Measurements from ENCODE around the gene ARHGAP42. TPM values are rescaled to one million over a fixed set of nuclear protein-coding genes. Genes with fewer than 3 reads are reported as not detected.

ARHGAP42 gene
- total RNA-seq, 5 donors from 2014 or later (not counting 1 experiment from before 2014, with no cell fraction given) = 0.13 to 0.82 (median 0.49) TPM

- Histone ChIP-seq H3K27me3 (replicated peaks in 1 of 2; ENCODE audit: control insufficient read depth in 2 of 2, extremely low read depth in 1 of 2, insufficient read depth in 2 of 2, low read length in 1 of 2) (no peaks in the 10 kb centered on the region), H3K4me1 (ENCODE audit: control insufficient read depth in 1 of 2, extremely low read depth in 1 of 2, insufficient read depth in 2 of 2, low read length in 2 of 2) (no peaks in the 10 kb centered on the region), H3K36me3 (ENCODE audit: control insufficient read depth in 2 of 2, extremely low read depth in 1 of 2, insufficient read depth in 1 of 2, low read length in 1 of 2) (no peaks in the 10 kb centered on the region), H3K27ac (ENCODE audit: low read length) (no peak overlapping the region), H3K4me3 (ENCODE audit: control insufficient read depth in 1 of 2, extremely low read depth in 1 of 2, low read length in 1 of 2) (no peak overlapping the region), H3K9me3 (no peaks in the 10 kb centered on the region)
- H3K36me3 Mint-ChIP-seq = no peaks in the 10 kb centered on the region
- H3K4me1 Mint-ChIP-seq = no peaks in the 10 kb centered on the region
- no peak overlapping the region for H3K4me3 Mint-ChIP-seq
- H3K27me3 Mint-ChIP-seq = no peaks in the 10 kb centered on the region
- WGBS (ENCODE audit: insufficient coverage) = no CpG with 5 or more reads among the region's 3 CpGs
- no peak overlapping the region for H3K27ac Mint-ChIP-seq
- H3K9me3 Mint-ChIP-seq = no peaks in the 10 kb centered on the region
- ATAC-seq (replicated peaks in 1 of 4) = no peak
- no peak for DNase-seq
- CTCF ChIA-PET = no interaction called here
- POLR2A ChIA-PET = no interaction called here
These were observed 245.5 kb downstream of the ARHGAP42 start for GRCh38 chr11:100932474-100933100.

GRCh38 chr11:100936781-100937180 lies 249.7 kb downstream of the ARHGAP42 start:
- no peak overlapping the region for H3K4me3 Mint-ChIP-seq
- CTCF ChIA-PET = no interaction called here
- Histone ChIP-seq H3K9me3 (no peaks in the 10 kb centered on the region), H3K27ac (ENCODE audit: low read length) (no peak overlapping the region), H3K4me1 (ENCODE audit: control insufficient read depth in 1 of 2, extremely low read depth in 1 of 2, insufficient read depth in 2 of 2, low read length in 2 of 2) (no peaks in the 10 kb centered on the region), H3K27me3 (replicated peaks in 1 of 2; ENCODE audit: control insufficient read depth in 2 of 2, extremely low read depth in 1 of 2, insufficient read depth in 2 of 2, low read length in 1 of 2) (no peaks in the 10 kb centered on the region), H3K36me3 (ENCODE audit: control insufficient read depth in 2 of 2, extremely low read depth in 1 of 2, insufficient read depth in 1 of 2, low read length in 1 of 2) (no peaks in the 10 kb centered on the region), H3K4me3 (ENCODE audit: control insufficient read depth in 1 of 2, extremely low read depth in 1 of 2, low read length in 1 of 2) (no peak overlapping the region)
- peaks cover 0 to 5% (median 0%) of the 10 kb centered on the region in 3 donors for H3K9me3 Mint-ChIP-seq
- POLR2A ChIA-PET = no interaction called here
- H3K4me1 Mint-ChIP-seq = no peaks in the 10 kb centered on the region
- DNase-seq (no peak), ATAC-seq (replicated peaks in 1 of 4) (no peak)
- WGBS (ENCODE audit: insufficient coverage) = 80% methylated on average over 4 of the region's 6 CpGs
- no peak overlapping the region for H3K27ac Mint-ChIP-seq
- H3K36me3 Mint-ChIP-seq = no peaks in the 10 kb centered on the region
- no peaks in the 10 kb centered on the region for H3K27me3 Mint-ChIP-seq

GRCh38 chr11:100939571-100939970 lies 252.5 kb downstream of the ARHGAP42 start:
- H3K27me3 ChIP-seq (replicated peaks in 1 of 2; ENCODE audit: control insufficient read depth in 2 of 2, extremely low read depth in 1 of 2, insufficient read depth in 2 of 2, low read length in 1 of 2) = no peaks in the 10 kb centered on the region
- H3K27me3 Mint-ChIP-seq = no peaks in the 10 kb centered on the region
- no peaks in the 10 kb centered on the region for H3K4me1 ChIP-seq (ENCODE audit: control insufficient read depth in 1 of 2, extremely low read depth in 1 of 2, insufficient read depth in 2 of 2, low read length in 2 of 2)
- DNase-seq = no peak
- H3K9me3 ChIP-seq = no peaks in the 10 kb centered on the region
- H3K36me3 Mint-ChIP-seq = no peaks in the 10 kb centered on the region
- ChIA-PET CTCF (interaction anchor here in 1 of 2 donors (0.6 kb wide), 1 partner anchor 1030 kb away, joined by 3 read pairs; no protein-coding TSS in a partner anchor), POLR2A (no interaction called here)
- ATAC-seq (replicated peaks in 1 of 4) = no peak
- H3K27ac ChIP-seq (ENCODE audit: low read length) = no peak overlapping the region
- H3K4me3 Mint-ChIP-seq = no peak overlapping the region
- WGBS (ENCODE audit: insufficient coverage) = no CpG with 5 or more reads among the region's 5 CpGs
- peaks cover 0 to 5% (median 0%) of the 10 kb centered on the region in 3 donors for H3K9me3 Mint-ChIP-seq
- H3K36me3 ChIP-seq (ENCODE audit: control insufficient read depth in 2 of 2, extremely low read depth in 1 of 2, insufficient read depth in 1 of 2, low read length in 1 of 2) = no peaks in the 10 kb centered on the region
- H3K4me1 Mint-ChIP-seq = no peaks in the 10 kb centered on the region
- H3K27ac Mint-ChIP-seq = no peak overlapping the region
- H3K4me3 ChIP-seq (ENCODE audit: control insufficient read depth in 1 of 2, extremely low read depth in 1 of 2, low read length in 1 of 2) = no peak overlapping the region

GRCh38 chr11:100940111-100940510 lies 253.0 kb downstream of the ARHGAP42 start:
- no CpG with 5 or more reads among the region's 3 CpGs for WGBS (ENCODE audit: insufficient coverage)

GRCh38 chr11:100941033-100941432 lies 253.9 kb downstream of the ARHGAP42 start:
- H3K27ac Mint-ChIP-seq = no peak overlapping the region
- no peak overlapping the region for H3K4me3 ChIP-seq (ENCODE audit: control insufficient read depth in 1 of 2, extremely low read depth in 1 of 2, low read length in 1 of 2)
- H3K36me3 ChIP-seq (ENCODE audit: control insufficient read depth in 2 of 2, extremely low read depth in 1 of 2, insufficient read depth in 1 of 2, low read length in 1 of 2) = no peaks in the 10 kb centered on the region
- WGBS (ENCODE audit: insufficient coverage) = 100% methylated on average over 1 of the region's 2 CpGs
- H3K4me1 Mint-ChIP-seq = no peaks in the 10 kb centered on the region
- no peak for DNase-seq
- H3K4me3 Mint-ChIP-seq = no peak overlapping the region
- H3K4me1 ChIP-seq (ENCODE audit: control insufficient read depth in 1 of 2, extremely low read depth in 1 of 2, insufficient read depth in 2 of 2, low read length in 2 of 2) = no peaks in the 10 kb centered on the region
- POLR2A ChIA-PET = no interaction called here
- no peak for ATAC-seq (replicated peaks in 1 of 4)
- no peaks in the 10 kb centered on the region for H3K36me3 Mint-ChIP-seq
- no peaks in the 10 kb centered on the region for H3K27me3 Mint-ChIP-seq
- peaks cover 0 to 5% (median 0%) of the 10 kb centered on the region in 3 donors for H3K9me3 Mint-ChIP-seq
- H3K27me3 ChIP-seq (replicated peaks in 1 of 2; ENCODE audit: control insufficient read depth in 2 of 2, extremely low read depth in 1 of 2, insufficient read depth in 2 of 2, low read length in 1 of 2) = no peaks in the 10 kb centered on the region
- no peak overlapping the region for H3K27ac ChIP-seq (ENCODE audit: low read length)
- CTCF ChIA-PET = no interaction called here
- no peaks in the 10 kb centered on the region for H3K9me3 ChIP-seq

More at GRCh38 chr11:100940111-100940510, 253.0 kb downstream of the ARHGAP42 start:
- Mint-ChIP-seq H3K4me3 (no peak overlapping the region), H3K9me3 (peaks cover 0 to 5% (median 0%) of the 10 kb centered on the region in 3 donors), H3K4me1 (no peaks in the 10 kb centered on the region), H3K36me3 (no peaks in the 10 kb centered on the region), H3K27me3 (no peaks in the 10 kb centered on the region), H3K27ac (no peak overlapping the region)
- no peak for ATAC-seq (replicated peaks in 1 of 4)
- H3K27me3 ChIP-seq (replicated peaks in 1 of 2; ENCODE audit: control insufficient read depth in 2 of 2, extremely low read depth in 1 of 2, insufficient read depth in 2 of 2, low read length in 1 of 2) = no peaks in the 10 kb centered on the region
- H3K27ac ChIP-seq (ENCODE audit: low read length) = no peak overlapping the region
- H3K4me1 ChIP-seq (ENCODE audit: control insufficient read depth in 1 of 2, extremely low read depth in 1 of 2, insufficient read depth in 2 of 2, low read length in 2 of 2) = no peaks in the 10 kb centered on the region
- ChIA-PET CTCF (no interaction called here), POLR2A (no interaction called here)
- H3K9me3 ChIP-seq = no peaks in the 10 kb centered on the region
- DNase-seq = no peak
- H3K36me3 ChIP-seq (ENCODE audit: control insufficient read depth in 2 of 2, extremely low read depth in 1 of 2, insufficient read depth in 1 of 2, low read length in 1 of 2) = no peaks in the 10 kb centered on the region
- H3K4me3 ChIP-seq (ENCODE audit: control insufficient read depth in 1 of 2, extremely low read depth in 1 of 2, low read length in 1 of 2) = no peak overlapping the region

- no peak overlapping the region for H3K4me3 Mint-ChIP-seq
- WGBS (ENCODE audit: insufficient coverage) = 89% methylated on average over 2 of the region's 4 CpGs
- DNase-seq = no peak
- no peaks in the 10 kb centered on the region for H3K4me1 ChIP-seq (ENCODE audit: control insufficient read depth in 1 of 2, extremely low read depth in 1 of 2, insufficient read depth in 2 of 2, low read length in 2 of 2)
- H3K27me3 ChIP-seq (replicated peaks in 1 of 2; ENCODE audit: control insufficient read depth in 2 of 2, extremely low read depth in 1 of 2, insufficient read depth in 2 of 2, low read length in 1 of 2) = no peaks in the 10 kb centered on the region
- no peaks in the 10 kb centered on the region for H3K27me3 Mint-ChIP-seq
- H3K27ac Mint-ChIP-seq = no peak overlapping the region
- no peaks in the 10 kb centered on the region for H3K9me3 ChIP-seq
- H3K27ac ChIP-seq (ENCODE audit: low read length) = no peak overlapping the region
- ChIA-PET CTCF (no interaction called here), POLR2A (no interaction called here)
- H3K4me1 Mint-ChIP-seq = no peaks in the 10 kb centered on the region
- H3K4me3 ChIP-seq (ENCODE audit: control insufficient read depth in 1 of 2, extremely low read depth in 1 of 2, low read length in 1 of 2) = no peak overlapping the region
- peaks cover 0 to 5% (median 0%) of the 10 kb centered on the region in 3 donors for H3K9me3 Mint-ChIP-seq
- H3K36me3 Mint-ChIP-seq = no peaks in the 10 kb centered on the region
- no peak for ATAC-seq (replicated peaks in 1 of 4)
- H3K36me3 ChIP-seq (ENCODE audit: control insufficient read depth in 2 of 2, extremely low read depth in 1 of 2, insufficient read depth in 1 of 2, low read length in 1 of 2) = no peaks in the 10 kb centered on the region
These were observed 254.9 kb downstream of the ARHGAP42 start for GRCh38 chr11:100942016-100942415.

GRCh38 chr11:100948936-100949335 lies 261.8 kb downstream of the ARHGAP42 start:
- ATAC-seq (replicated peaks in 1 of 4) = no peak
- POLR2A ChIA-PET = no interaction called here
- Histone ChIP-seq H3K9me3 (no peaks in the 10 kb centered on the region), H3K27me3 (replicated peaks in 1 of 2; ENCODE audit: control insufficient read depth in 2 of 2, extremely low read depth in 1 of 2, insufficient read depth in 2 of 2, low read length in 1 of 2) (no peaks in the 10 kb centered on the region), H3K4me3 (ENCODE audit: control insufficient read depth in 1 of 2, extremely low read depth in 1 of 2, low read length in 1 of 2) (no peak overlapping the region), H3K36me3 (ENCODE audit: control insufficient read depth in 2 of 2, extremely low read depth in 1 of 2, insufficient read depth in 1 of 2, low read length in 1 of 2) (no peaks in the 10 kb centered on the region), H3K4me1 (ENCODE audit: control insufficient read depth in 1 of 2, extremely low read depth in 1 of 2, insufficient read depth in 2 of 2, low read length in 2 of 2) (no peaks in the 10 kb centered on the region), H3K27ac (ENCODE audit: low read length) (no peak overlapping the region)
- Mint-ChIP-seq H3K27me3 (no peaks in the 10 kb centered on the region), H3K4me3 (no peak overlapping the region), H3K4me1 (no peaks in the 10 kb centered on the region), H3K9me3 (no peaks in the 10 kb centered on the region), H3K27ac (no peak overlapping the region), H3K36me3 (no peaks in the 10 kb centered on the region)
- 75% methylated on average over 1 of the region's 2 CpGs for WGBS (ENCODE audit: insufficient coverage)
- DNase-seq = no peak
- CTCF ChIA-PET = no interaction called here

Data from T-cell (primary cell).